ELF-1 (cell line): ENCODE data around the gene PEF1.

Experiments
- DNase-seq: peaks from one replicate; pipeline ENCODE4 v3.0.0-alpha.2; 2016; ENCODE audit warnings: low read depth, low spot score

PEF1 gene

GRCh38 chr1:31671561-31672201, 27.0 kb upstream of the PEF1 start:
- no peak for DNase-seq

- no peak for DNase-seq
These were observed 26.5 kb upstream of the PEF1 start for GRCh38 chr1:31671147-31671546.

- no peak for DNase-seq
These were observed 25.9 kb upstream of the PEF1 start for GRCh38 chr1:31670593-31670964.

GRCh38 chr1:31669786-31670592, 25.3 kb upstream of the PEF1 start:
- no peak for DNase-seq

GRCh38 chr1:31669433-31669785, 24.7 kb upstream of the PEF1 start:
- DNase-seq = no peak

GRCh38 chr1:31668303-31668883, 23.7 kb upstream of the PEF1 start:
- DNase-seq = no peak

- DNase-seq = no peak
These were observed 22.5 kb upstream of the PEF1 start for GRCh38 chr1:31667065-31667785.

GRCh38 chr1:31666263-31666963, 21.7 kb upstream of the PEF1 start:
- no peak for DNase-seq

- DNase-seq = no peak
These were observed 20.7 kb upstream of the PEF1 start for GRCh38 chr1:31665234-31665878.

GRCh38 chr1:31664528-31664927, 19.9 kb upstream of the PEF1 start:
- DNase-seq = no peak

GRCh38 chr1:31663622-31664452, 19.2 kb upstream of the PEF1 start:
- peak; percentile 87 for DNase-seq

- DNase-seq = no peak
These were observed 17.8 kb upstream of the PEF1 start for GRCh38 chr1:31662463-31662862.

- no peak for DNase-seq
These were observed 17.2 kb upstream of the PEF1 start for GRCh38 chr1:31661856-31662255.

GRCh38 chr1:31660871-31661455, 16.3 kb upstream of the PEF1 start:
- DNase-seq = no peak

GRCh38 chr1:31659889-31660288, 15.2 kb upstream of the PEF1 start:
- DNase-seq = no peak

GRCh38 chr1:31658721-31659120, 14.0 kb upstream of the PEF1 start:
- no peak for DNase-seq

- DNase-seq = no peak
These were observed 13.4 kb upstream of the PEF1 start for GRCh38 chr1:31657972-31658510.

GRCh38 chr1:31657020-31657804, 12.5 kb upstream of the PEF1 start:
- no peak for DNase-seq

- no peak for DNase-seq
These were observed 11.1 kb upstream of the PEF1 start for GRCh38 chr1:31655756-31656155.
